GM19240 (cell line): ENCODE data around the gene CYP1A1.
"Not testable (repeated sequence)": the region's sequence is repeated elsewhere in the genome, so short reads cannot be mapped to it uniquely, and the experiment has no call there.

Experiments
- DNase-seq: peaks from one replicate; pipeline ENCODE4 v3.0.0; 2011; ENCODE audit warnings: low spot score; ENCODE audit not compliant: insufficient read length

The CYP1A1 gene

GRCh38 chr15:74735305-74735704 is 10.0 kb upstream of the CYP1A1 start:
- DNase-seq, result no peak

- DNase-seq, result no peak
Measured at GRCh38 chr15:74733269-74733668, 7.9 kb upstream of the CYP1A1 start.

GRCh38 chr15:74732846-74733245 is 7.5 kb upstream of the CYP1A1 start:
- no peak for DNase-seq

- no peak for DNase-seq
Measured at GRCh38 chr15:74730619-74731316, 5.4 kb upstream of the CYP1A1 start.

GRCh38 chr15:74729372-74729771 is 4.0 kb upstream of the CYP1A1 start:
- DNase-seq, result not testable (repeated sequence)

- DNase-seq, result not testable (repeated sequence)
Measured at GRCh38 chr15:74728699-74729098, 3.4 kb upstream of the CYP1A1 start.

GRCh38 chr15:74727727-74728126 is 2.4 kb upstream of the CYP1A1 start:
- DNase-seq, result no peak

- no peak for DNase-seq
Measured at GRCh38 chr15:74726774-74727164, 1.4 kb upstream of the CYP1A1 start.

GRCh38 chr15:74725845-74726773 is 781 bp upstream of the CYP1A1 start:
- peak; percentile 33 for DNase-seq

GRCh38 chr15:74724570-74725224 is 631 bp downstream of the CYP1A1 start:
- DNase-seq, result no peak

GRCh38 chr15:74723754-74724334 is 1.5 kb downstream of the CYP1A1 start:
- no peak for DNase-seq

GRCh38 chr15:74723187-74723586 is 2.1 kb downstream of the CYP1A1 start:
- DNase-seq, result no peak

GRCh38 chr15:74722591-74722990 is 2.7 kb downstream of the CYP1A1 start:
- no peak for DNase-seq

- DNase-seq, result no peak
Measured at GRCh38 chr15:74716651-74717050, 8.7 kb downstream of the CYP1A1 start.

GRCh38 chr15:74712311-74712710 is 13.0 kb downstream of the CYP1A1 start:
- DNase-seq, result no peak

GRCh38 chr15:74710319-74711094 is 14.8 kb downstream of the CYP1A1 start:
- DNase-seq, result no peak

GRCh38 chr15:74709892-74710291 is 15.4 kb downstream of the CYP1A1 start:
- no peak for DNase-seq

- DNase-seq, result no peak
Measured at GRCh38 chr15:74709011-74709410, 16.3 kb downstream of the CYP1A1 start.

- no peak for DNase-seq
Measured at GRCh38 chr15:74696808-74697207, 28.5 kb downstream of the CYP1A1 start.

- no peak for DNase-seq
Measured at GRCh38 chr15:74696398-74696729, 29.0 kb downstream of the CYP1A1 start.
